ENCODE results near the gene LDLRAD3.

LDLRAD3 gene

DNA sequence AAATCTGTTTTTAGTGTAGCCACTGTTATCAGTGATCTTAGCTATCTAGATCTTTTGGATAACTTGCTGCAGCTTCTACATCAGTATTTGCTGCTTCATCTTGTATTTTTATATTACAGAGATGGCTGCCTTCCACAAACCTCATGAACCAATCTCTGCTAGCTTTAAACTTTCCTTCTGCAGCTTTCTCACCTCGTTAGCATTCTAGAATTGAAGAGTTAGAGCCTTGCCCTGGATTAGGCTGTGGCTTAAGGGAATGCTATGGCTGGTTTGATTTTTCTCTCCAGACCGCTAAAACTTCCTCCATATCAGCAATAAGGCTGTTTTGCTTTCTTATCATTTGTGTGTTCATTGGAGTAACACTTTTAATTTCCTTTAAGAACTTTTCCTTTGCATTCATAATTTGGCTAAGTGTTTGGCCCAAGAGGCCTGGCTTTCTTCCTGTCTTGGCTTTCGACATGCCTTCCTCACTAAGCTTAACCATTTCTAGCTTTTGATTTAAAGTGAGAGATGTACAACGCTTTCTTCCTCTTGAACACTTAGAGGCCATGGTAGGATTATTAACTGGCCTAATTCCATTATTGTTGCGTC is 51.9 kb downstream of the LDLRAD3 start:
- H4K20me1 ChIP-seq (ENCODE audit: insufficient read depth, low read length): no peaks in the 10 kb centered on the region
- H3K27me3 ChIP-seq (ENCODE audit: insufficient read depth, low read length, poor library complexity): no peaks in the 10 kb centered on the region
- no peaks in the 10 kb centered on the region for H3K36me3 ChIP-seq (ENCODE audit: insufficient read depth, low read length)
- DNase-seq (no peak), ATAC-seq (ENCODE audit: insufficient read depth, low read depth) (no peak)
- no peaks in the 10 kb centered on the region for H3K4me1 ChIP-seq (ENCODE audit: insufficient read depth, low read length)
- H3K9ac ChIP-seq (ENCODE audit: low read depth, low read length): no peak overlapping the region
- no peak overlapping the region for H3K4me3 ChIP-seq (ENCODE audit: low read depth in 1 of 2, low read length in 2 of 2)
- no peak overlapping the region for H3K4me2 ChIP-seq (ENCODE audit: insufficient read depth, low read length)
- H2AFZ ChIP-seq (ENCODE audit: low read depth, low read length): no peak overlapping the region
- H3K79me2 ChIP-seq (ENCODE audit: insufficient read depth, low read length): no peaks in the 10 kb centered on the region
- no peak overlapping the region for H3K27ac ChIP-seq (ENCODE audit: low read length)
- no peaks in the 10 kb centered on the region for H3K9me3 ChIP-seq (ENCODE audit: insufficient read depth, low read length, severe bottlenecking)
- TF ChIP-seq EZH2 (IDR thresholded peaks at IDR 0.05; ENCODE audit: borderline replicate concordance, low read depth, low read length, severe bottlenecking): no peak
- TF ChIP-seq, protein P1, sequence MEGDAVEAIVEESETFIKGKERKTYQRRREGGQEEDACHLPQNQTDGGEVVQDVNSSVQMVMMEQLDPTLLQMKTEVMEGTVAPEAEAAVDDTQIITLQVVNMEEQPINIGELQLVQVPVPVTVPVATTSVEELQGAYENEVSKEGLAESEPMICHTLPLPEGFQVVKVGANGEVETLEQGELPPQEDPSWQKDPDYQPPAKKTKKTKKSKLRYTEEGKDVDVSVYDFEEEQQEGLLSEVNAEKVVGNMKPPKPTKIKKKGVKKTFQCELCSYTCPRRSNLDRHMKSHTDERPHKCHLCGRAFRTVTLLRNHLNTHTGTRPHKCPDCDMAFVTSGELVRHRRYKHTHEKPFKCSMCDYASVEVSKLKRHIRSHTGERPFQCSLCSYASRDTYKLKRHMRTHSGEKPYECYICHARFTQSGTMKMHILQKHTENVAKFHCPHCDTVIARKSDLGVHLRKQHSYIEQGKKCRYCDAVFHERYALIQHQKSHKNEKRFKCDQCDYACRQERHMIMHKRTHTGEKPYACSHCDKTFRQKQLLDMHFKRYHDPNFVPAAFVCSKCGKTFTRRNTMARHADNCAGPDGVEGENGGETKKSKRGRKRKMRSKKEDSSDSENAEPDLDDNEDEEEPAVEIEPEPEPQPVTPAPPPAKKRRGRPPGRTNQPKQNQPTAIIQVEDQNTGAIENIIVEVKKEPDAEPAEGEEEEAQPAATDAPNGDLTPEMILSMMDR (IDR thresholded peaks at IDR 0.05; ENCODE audit: borderline replicate concordance, extremely low read depth, low read length, poor library complexity, severe bottlenecking): no peak

DNA sequence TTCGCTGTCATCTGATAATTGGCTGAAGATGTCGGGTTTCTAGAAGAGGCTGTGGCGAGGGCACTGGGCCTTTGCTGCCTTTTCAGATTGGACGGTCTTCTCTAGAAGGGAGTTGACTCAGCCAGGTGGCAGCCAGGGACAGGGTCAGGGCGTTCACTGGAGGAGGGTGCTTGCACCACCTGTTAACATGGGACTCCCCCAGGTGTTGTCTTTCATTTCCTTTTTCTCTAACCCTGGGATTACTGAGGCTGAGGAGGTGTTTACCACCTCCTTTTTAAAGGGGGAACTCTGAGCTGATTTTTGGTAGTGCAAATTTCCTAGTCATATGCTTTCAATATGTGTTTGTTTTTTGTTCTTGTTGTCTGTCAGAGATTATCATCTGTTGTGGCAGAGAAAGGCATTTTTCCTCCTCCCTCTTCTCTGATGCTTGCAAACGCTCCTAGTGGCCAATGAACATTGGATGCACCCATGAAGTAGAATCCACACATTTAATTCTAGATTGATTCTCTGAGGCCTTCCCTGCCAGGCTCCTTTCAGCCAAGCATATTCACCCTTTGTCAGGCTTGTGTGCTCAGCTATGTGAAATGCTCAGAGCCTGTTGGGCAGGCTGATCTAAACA is 54.1 kb downstream of the LDLRAD3 start:
- no peak for DNase-seq
- TF ChIP-seq, protein P1 (IDR thresholded peaks at IDR 0.05; ENCODE audit: borderline replicate concordance, extremely low read depth, low read length, poor library complexity, severe bottlenecking): no peak
- no peak for TF ChIP-seq EZH2 (IDR thresholded peaks at IDR 0.05; ENCODE audit: borderline replicate concordance, low read depth, low read length, severe bottlenecking)

DNA sequence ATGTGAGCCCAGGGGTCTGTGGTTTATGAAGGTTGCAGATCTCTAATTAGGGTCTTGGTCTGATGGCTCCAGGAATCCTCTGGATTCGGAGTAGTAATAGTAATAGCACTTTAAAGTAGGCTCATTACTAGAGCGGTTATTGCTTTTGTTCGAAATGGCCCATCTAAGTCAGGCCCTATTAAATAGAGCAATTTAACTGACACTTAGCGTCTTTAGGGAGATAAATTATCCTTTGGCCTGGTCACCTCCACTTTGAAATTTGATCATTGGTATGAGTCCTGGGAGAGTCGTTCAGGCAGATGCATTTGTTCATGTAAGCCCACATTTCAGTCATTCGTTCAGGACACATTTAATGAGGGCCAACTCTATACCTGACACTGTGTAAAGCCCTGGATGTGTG is 54.8 kb downstream of the LDLRAD3 start:
- Histone ChIP-seq H3K36me3 (ENCODE audit: insufficient read depth, low read length) (no peaks in the 10 kb centered on the region), H2AFZ (ENCODE audit: low read depth, low read length) (no peak overlapping the region), H3K4me3 (ENCODE audit: low read depth in 1 of 2, low read length in 2 of 2) (no peak overlapping the region), H4K20me1 (ENCODE audit: insufficient read depth, low read length) (no peaks in the 10 kb centered on the region), H3K9ac (ENCODE audit: low read depth, low read length) (no peak overlapping the region), H3K4me2 (ENCODE audit: insufficient read depth, low read length) (no peak overlapping the region), H3K9me3 (ENCODE audit: insufficient read depth, low read length, severe bottlenecking) (no peaks in the 10 kb centered on the region), H3K27ac (ENCODE audit: low read length) (no peak overlapping the region), H3K4me1 (ENCODE audit: insufficient read depth, low read length) (no peaks in the 10 kb centered on the region), H3K79me2 (ENCODE audit: insufficient read depth, low read length) (no peaks in the 10 kb centered on the region), H3K27me3 (ENCODE audit: insufficient read depth, low read length, poor library complexity) (no peaks in the 10 kb centered on the region)
- DNase-seq (no peak), ATAC-seq (ENCODE audit: insufficient read depth, low read depth) (no peak)
- no peak for TF ChIP-seq EZH2 (IDR thresholded peaks at IDR 0.05; ENCODE audit: borderline replicate concordance, low read depth, low read length, severe bottlenecking)

More for the DNA sequence above, 54.1 kb downstream of the LDLRAD3 start:
- H2AFZ ChIP-seq (ENCODE audit: low read depth, low read length): no peak overlapping the region
- no peaks in the 10 kb centered on the region for H3K36me3 ChIP-seq (ENCODE audit: insufficient read depth, low read length)
- no peaks in the 10 kb centered on the region for H3K4me1 ChIP-seq (ENCODE audit: insufficient read depth, low read length)
- no peaks in the 10 kb centered on the region for H3K79me2 ChIP-seq (ENCODE audit: insufficient read depth, low read length)
- no peak for ATAC-seq (ENCODE audit: insufficient read depth, low read depth)
- no peak overlapping the region for H3K27ac ChIP-seq (ENCODE audit: low read length)
- no peaks in the 10 kb centered on the region for H3K27me3 ChIP-seq (ENCODE audit: insufficient read depth, low read length, poor library complexity)
- no peaks in the 10 kb centered on the region for H4K20me1 ChIP-seq (ENCODE audit: insufficient read depth, low read length)
- no peak overlapping the region for H3K4me2 ChIP-seq (ENCODE audit: insufficient read depth, low read length)
- no peak overlapping the region for H3K4me3 ChIP-seq (ENCODE audit: low read depth in 1 of 2, low read length in 2 of 2)
- H3K9ac ChIP-seq (ENCODE audit: low read depth, low read length): no peak overlapping the region
- H3K9me3 ChIP-seq (ENCODE audit: insufficient read depth, low read length, severe bottlenecking): no peaks in the 10 kb centered on the region

DNA sequence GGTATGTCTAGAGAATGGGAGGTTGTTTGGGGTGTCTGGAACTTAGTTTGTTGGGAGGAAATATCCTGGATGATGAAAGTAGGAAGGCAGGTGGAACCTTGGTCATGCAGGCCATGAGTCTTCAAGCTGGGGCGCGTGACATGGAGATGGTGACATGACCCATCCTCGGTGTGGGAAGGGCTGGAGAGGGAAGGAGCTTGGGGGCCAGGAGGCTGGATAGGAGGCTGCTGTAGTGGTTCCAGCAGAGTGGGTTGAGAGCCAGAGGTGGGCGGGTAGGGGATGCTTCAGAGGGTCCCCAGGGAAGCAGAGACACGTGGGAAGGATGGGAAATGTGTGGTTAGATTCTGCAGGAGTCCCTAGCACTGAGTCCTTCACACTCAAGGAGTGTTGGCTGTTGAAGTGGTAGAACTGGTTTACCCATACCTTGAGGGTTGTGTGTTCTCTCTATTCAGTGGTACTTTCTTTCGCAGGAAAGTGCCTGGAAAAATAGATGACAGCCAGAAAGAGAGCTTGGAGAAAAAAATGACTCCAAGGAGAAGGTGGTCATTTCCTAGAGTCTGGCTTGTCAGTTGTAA is 56.8 kb downstream of the LDLRAD3 start:
- TF ChIP-seq EZH2 (IDR thresholded peaks at IDR 0.05; ENCODE audit: borderline replicate concordance, low read depth, low read length, severe bottlenecking): no peak
- TF ChIP-seq, protein P1 (IDR thresholded peaks at IDR 0.05; ENCODE audit: borderline replicate concordance, extremely low read depth, low read length, poor library complexity, severe bottlenecking): no peak
- Histone ChIP-seq H3K36me3 (ENCODE audit: insufficient read depth, low read length) (no peaks in the 10 kb centered on the region), H2AFZ (ENCODE audit: low read depth, low read length) (no peak overlapping the region), H3K27me3 (ENCODE audit: insufficient read depth, low read length, poor library complexity) (no peaks in the 10 kb centered on the region), H3K4me1 (ENCODE audit: insufficient read depth, low read length) (no peaks in the 10 kb centered on the region), H4K20me1 (ENCODE audit: insufficient read depth, low read length) (no peaks in the 10 kb centered on the region), H3K27ac (ENCODE audit: low read length) (no peak overlapping the region), H3K4me3 (ENCODE audit: low read depth in 1 of 2, low read length in 2 of 2) (no peak overlapping the region), H3K9me3 (ENCODE audit: insufficient read depth, low read length, severe bottlenecking) (peaks cover 6% of the 10 kb centered on the region), H3K9ac (ENCODE audit: low read depth, low read length) (no peak overlapping the region), H3K4me2 (ENCODE audit: insufficient read depth, low read length) (no peak overlapping the region), H3K79me2 (ENCODE audit: insufficient read depth, low read length) (no peaks in the 10 kb centered on the region)
- ATAC-seq (ENCODE audit: insufficient read depth, low read depth) (no peak), DNase-seq (no peak)

All from DND-41 (cell line).